IMR-90 (cell line): Measurements from ENCODE around the gene PRDM1. TPM values are rescaled to one million over a fixed set of nuclear protein-coding genes. Genes with fewer than 3 reads are reported as not detected.

Experiments used
- ATAC-seq: fragments of 200-7000 bp; cut with Tn5 transposase; 2 replicates; pipeline ENCODE4 v1.9.1; 2020; ENCODE audit warnings: low read depth, mild to moderate bottlenecking, moderate library complexity
- BruUV-seq: library from RNA; stranded (reverse); fragments of 400-500 nt; replicated peaks from 2 replicates; lab custom pipeline; 2021; lab: Mats Ljungman, UMichigan
- CTCF ChIA-PET: fragments of 300-600 bp; formaldehyde crosslinking; extraction: SDS; loops from one replicate; lab custom pipeline; 2021; ENCODE audit warnings: antibody characterized with exemption; lab: Yijun Ruan, JAX
- POLR2A ChIA-PET: fragments of 300-600 bp; sonication (Branson Sonifier 250); formaldehyde crosslinking; loops from one replicate; lab custom pipeline; 2022; ENCODE audit warnings: antibody characterized with exemption; ENCODE audit not compliant: unreplicated experiment; lab: Charles Lee
- DNase-seq: peaks from one replicate; pipeline ENCODE4 v3.0.0; 2013
- H2AFZ ChIP-seq: replicated peaks from 2 replicates; pipeline ENCODE3; 2013; ENCODE audit warnings: low read length, mild to moderate bottlenecking; ENCODE audit not compliant: poor library complexity
- H2AK5ac ChIP-seq: 2 replicates; pipeline ENCODE4 v1.6.1; 2013; ENCODE audit warnings: low read depth, low read length, inconsistent platforms
- H2AK9ac ChIP-seq: replicated peaks from 2 replicates; pipeline ENCODE3; 2013; ENCODE audit warnings: mild to moderate bottlenecking, low read depth, low read length, moderate library complexity; ENCODE audit not compliant: poor library complexity
- H2BK120ac ChIP-seq: 2 replicates; pipeline ENCODE4 v1.6.1; 2013; ENCODE audit warnings: low read depth, low read length, inconsistent platforms
- H2BK15ac ChIP-seq: 3 replicates; pipeline ENCODE4 v1.6.1; 2013; ENCODE audit warnings: low read depth, low read length, inconsistent platforms
- H2BK20ac ChIP-seq: 2 replicates; pipeline ENCODE4 v1.6.1; 2013; ENCODE audit warnings: low read depth, mild to moderate bottlenecking, inconsistent platforms, low read length, moderate library complexity
- H2BK5ac ChIP-seq: 2 replicates; pipeline ENCODE4 v1.6.1; 2013; ENCODE audit warnings: mild to moderate bottlenecking, low read depth, low read length, inconsistent platforms; ENCODE audit not compliant: poor library complexity, severe bottlenecking
- H3K14ac ChIP-seq: replicated peaks from 2 replicates; pipeline ENCODE4 v1.6.1; 2013; ENCODE audit warnings: low read depth, low read length, inconsistent platforms
- H3K18ac ChIP-seq: 2 replicates; pipeline ENCODE4 v1.6.1; 2013; ENCODE audit warnings: low read depth, low read length, control low read depth
- H3K23ac ChIP-seq: 2 replicates; pipeline ENCODE4 v1.6.1; 2013; ENCODE audit warnings: low read depth, low read length, inconsistent platforms
- H3K27ac ChIP-seq: 2 replicates; pipeline ENCODE4 v1.5.1; 2013; ENCODE audit warnings: mild to moderate bottlenecking, control low read depth, low read length; ENCODE audit not compliant: insufficient read depth
- H3K27me3 ChIP-seq: 2 replicates; pipeline ENCODE4 v1.6.1; 2013; ENCODE audit warnings: low read length; ENCODE audit not compliant: control insufficient read depth, insufficient read depth
- H3K36me3 ChIP-seq: 2 replicates; pipeline ENCODE4 v1.6.1; 2013; ENCODE audit warnings: low read length, mixed read lengths; ENCODE audit not compliant: control insufficient read depth, insufficient read depth
- H3K4ac ChIP-seq: 2 replicates; pipeline ENCODE4 v1.6.1; 2013; ENCODE audit warnings: low read depth, low read length, inconsistent platforms
- H3K4me1 ChIP-seq: 2 replicates; pipeline ENCODE4 v1.6.1; 2013; ENCODE audit warnings: low read length, mixed read lengths; ENCODE audit not compliant: control insufficient read depth, insufficient read depth
- H3K4me2 ChIP-seq: 2 replicates; pipeline ENCODE4 v1.6.1; 2013; ENCODE audit warnings: low read depth, mild to moderate bottlenecking, control low read depth, low read length, moderate library complexity
- H3K4me3 ChIP-seq: 2 replicates; pipeline ENCODE4 v1.5.1; 2013; ENCODE audit warnings: low read depth, mild to moderate bottlenecking, control low read depth, low read length, moderate library complexity; ENCODE audit not compliant: insufficient read depth
- H3K56ac ChIP-seq: 2 replicates; pipeline ENCODE4 v1.6.1; 2013; ENCODE audit warnings: low read length, inconsistent platforms; ENCODE audit not compliant: insufficient read depth; ENCODE audit errors: extremely low read depth
- H3K79me1 ChIP-seq, 2 experiments: 2 replicates each; pipeline ENCODE4 v1.6.1; 2013; ENCODE audit warnings: low read length in 2 of 2, inconsistent platforms in 1 of 2, low read depth in 1 of 2
- H3K9ac ChIP-seq: 2 replicates; pipeline ENCODE4 v1.6.1; 2013; ENCODE audit warnings: low read depth, low read length, control low read depth
- H3K9me1 ChIP-seq: 2 replicates; pipeline ENCODE4 v1.6.1; 2013; ENCODE audit warnings: low read length, inconsistent platforms; ENCODE audit not compliant: insufficient read depth
- H3K9me3 ChIP-seq: 2 replicates; pipeline ENCODE4 v1.6.1; 2013; ENCODE audit warnings: low read length; ENCODE audit not compliant: control insufficient read depth, insufficient read depth
- H4K20me1 ChIP-seq: 2 replicates; pipeline ENCODE4 v1.6.1; 2013; ENCODE audit warnings: low read length, inconsistent platforms; ENCODE audit not compliant: insufficient read depth
- H4K5ac ChIP-seq: 2 replicates; pipeline ENCODE4 v1.6.1; 2013; ENCODE audit warnings: mild to moderate bottlenecking, low read depth, low read length, control low read depth
- H4K8ac ChIP-seq, 2 experiments: 2 replicates each; pipeline ENCODE4 v1.6.1; 2013; ENCODE audit warnings: low read depth in 2 of 2, low read length in 2 of 2, control low read depth in 1 of 2, inconsistent platforms in 1 of 2
- H4K91ac ChIP-seq: 2 replicates; pipeline ENCODE4 v1.6.1; 2013; ENCODE audit warnings: low read depth, low read length, inconsistent platforms; ENCODE audit not compliant: insufficient read depth
- BHLHE40 ChIP-seq: fragments of 150-350 bp; IDR thresholded peaks from 2 replicates; pipeline ENCODE4 v1.6.1; 2016; ENCODE audit warnings: mild to moderate bottlenecking, low read depth, low read length
- CEBPB ChIP-seq: IDR thresholded peaks from 2 replicates; pipeline ENCODE4 v1.6.1; 2012; ENCODE audit warnings: low read depth, low read length, improper control_type of control experiment
- CHD1 ChIP-seq: IDR thresholded peaks from 2 replicates; pipeline ENCODE4 v1.6.1; 2012; ENCODE audit warnings: low read depth, low read length, improper control_type of control experiment
- CTCF ChIP-seq: conservative IDR thresholded peaks from 2 replicates; pipeline ENCODE4 v1.5.1; 2012; ENCODE audit warnings: mild to moderate bottlenecking, low read depth, low read length, improper control_type of control experiment
- ELK1 ChIP-seq: fragments of 150-350 bp; IDR thresholded peaks from 2 replicates; pipeline ENCODE4 v1.6.1; 2016; ENCODE audit warnings: low read depth, mild to moderate bottlenecking, low read length, moderate library complexity, borderline replicate concordance
- FOS ChIP-seq: fragments of 150-350 bp; IDR thresholded peaks from 2 replicates; pipeline ENCODE4 v1.6.1; 2016; ENCODE audit warnings: low read depth, low read length
- MAZ ChIP-seq: IDR thresholded peaks from 2 replicates; pipeline ENCODE4 v1.6.1; 2012; ENCODE audit warnings: low read depth, mild to moderate bottlenecking, low read length, improper control_type of control experiment, moderate library complexity, borderline replicate concordance
- MXI1 ChIP-seq: IDR thresholded peaks from 2 replicates; pipeline ENCODE4 v1.6.1; 2012; ENCODE audit warnings: low read depth, mild to moderate bottlenecking, low read length, moderate library complexity, borderline replicate concordance
- NFE2L2 ChIP-seq: fragments of 150-350 bp; IDR thresholded peaks from 2 replicates; pipeline ENCODE4 v1.6.1; 2016; ENCODE audit warnings: low read depth, mild to moderate bottlenecking, low read length
- POLR2A ChIP-seq: IDR thresholded peaks from 2 replicates; pipeline ENCODE4 v1.6.1; 2012; ENCODE audit warnings: mild to moderate bottlenecking, low read depth, low read length
- RAD21 ChIP-seq: IDR thresholded peaks from 2 replicates; pipeline ENCODE4 v1.6.1; 2012; ENCODE audit warnings: low read length, improper control_type of control experiment
- RCOR1 ChIP-seq: IDR thresholded peaks from 2 replicates; pipeline ENCODE4 v1.6.1; 2012; ENCODE audit warnings: mild to moderate bottlenecking, low read length, improper control_type of control experiment; ENCODE audit not compliant: insufficient replicate concordance
- RFX5 ChIP-seq: IDR thresholded peaks from 2 replicates; pipeline ENCODE4 v1.8.0; 2012; ENCODE audit warnings: low read depth, mild to moderate bottlenecking, low read length, moderate library complexity
- SMC3 ChIP-seq: fragments of 150-350 bp; IDR thresholded peaks from 2 replicates; pipeline ENCODE4 v1.6.1; 2016; ENCODE audit warnings: low read depth, mild to moderate bottlenecking, antibody characterized with exemption, low read length, moderate library complexity
- USF2 ChIP-seq: fragments of 150-350 bp; IDR thresholded peaks from 2 replicates; pipeline ENCODE4 v1.6.1; 2017; ENCODE audit warnings: mild to moderate bottlenecking, antibody characterized with exemption, low read length, low read depth
- WGBS, 2 experiments: methylation state at CpG; one replicate each; pipeline versions ENCODE4 v1.1.5 to v1.1.7; 2013; ENCODE audit warnings: missing lambda C conversion rate in 2 of 2; ENCODE audit not compliant: insufficient read length in 1 of 2; ENCODE audit errors: extremely low coverage in 2 of 2; 5-methylcytosine and 5-hydroxymethylcytosine counted together
- dilution Hi-C: fragments of 300-500 bp; cut with HindIII; formaldehyde crosslinking; loops from one replicate; pipeline ENCODE4 v1.14.3; 2018; ENCODE audit warnings: low sequenced_read_pairs; ENCODE audit not compliant: unreplicated experiment
- in situ Hi-C: fragments of 300-500 bp; cut with MboI; formaldehyde crosslinking; loops from 3 replicates; pipeline ENCODE4 v1.14.3; 2019; ENCODE audit warnings: low sequenced_read_pairs, inconsistent platforms, mixed read lengths
- intact Hi-C: fragments of 100-400 bp; cut with micrococcal nuclease; formaldehyde crosslinking; loops from 2 replicates; pipeline ENCODE4 v1.10.0; 2022
- polyA plus RNA-seq, 3 experiments: library from polyadenylated mRNA; depleted of rRNA; stranded (reverse); fragments of >200 nt; gene quantifications; 2 replicates each; pipeline ENCODE4 v1.2.3, GENCODE V29; 2012; ENCODE audit warnings: low replicate concordance in 1 of 3
- total RNA-seq: library from RNA; depleted of rRNA; stranded (reverse); fragments of >200 nt; gene quantifications from 2 replicates; pipeline ENCODE4 v1.2.3, GENCODE V29; 2012

The PRDM1 gene
- total and polyA plus RNA-seq, 2 of the 4 experiments (the other 2 are of a cell fraction), result 2.3 to 3.0 TPM

- Histone ChIP-seq H2BK20ac (no peak overlapping the region), H3K14ac (no peak overlapping the region), H2BK120ac (no peak overlapping the region), H4K8ac (no peak overlapping the region), H4K5ac (no peak overlapping the region), H2BK15ac (no peak overlapping the region), H3K27ac (no peak overlapping the region), H3K4me2 (no peak overlapping the region), H3K4ac (no peak overlapping the region), H2AFZ (no peak overlapping the region), H2AK9ac (no peak overlapping the region), H3K18ac (no peak overlapping the region), H4K20me1 (no peaks in the 10 kb centered on the region), H3K9me1 (peaks cover 5% of the 10 kb centered on the region; the same call in 1 of the 2 replicates), H2BK5ac (no peak overlapping the region), H3K36me3 (no peaks in the 10 kb centered on the region), H3K4me1 (no peaks in the 10 kb centered on the region), H4K91ac (no peak overlapping the region), H3K9ac (no peak overlapping the region), H3K79me1 (no peaks in the 10 kb centered on the region), H3K23ac (no peak overlapping the region), H3K56ac (no peak overlapping the region), H3K9me3 (no peaks in the 10 kb centered on the region), H3K27me3 (no peaks in the 10 kb centered on the region), H3K4me3 (no peak overlapping the region), H2AK5ac (no peak overlapping the region)
- in situ Hi-C loops (no loop called here), dilution Hi-C loops (no loop called here), intact Hi-C loops (no loop called here)
- DNase-seq (no peak), ATAC-seq (no peak)
- ChIA-PET CTCF (no interaction called here), POLR2A (no interaction called here)
- TF ChIP-seq RAD21 (no peak), MAZ (no peak), CHD1 (no peak), SMC3 (no peak), CEBPB (no peak), USF2 (no peak), RCOR1 (no peak), RFX5 (no peak), NFE2L2 (no peak), POLR2A (no peak), ELK1 (no peak), MXI1 (no peak), CTCF (no peak), FOS (no peak), BHLHE40 (no peak)
- no CpG with 5 or more reads among the region's 1 CpG for WGBS, 2 experiments
- BruUV-seq, result no TSS peak
These were observed 42.0 kb upstream of the PRDM1 start for GRCh38 chr6:106044151-106044550.
